GM12873 (cell line): ENCODE measurements around the gene EPM2A.

Experiments
- TF ChIP-seq, protein P1 (sequence below): IDR thresholded peaks from 2 replicates; pipeline ENCODE4 v1.5.1; 2012; ENCODE audit warnings: low read depth, mild to moderate bottlenecking, moderate library complexity, low read length, control low read depth; ENCODE audit not compliant: insufficient read depth; ENCODE audit errors: missing control alignments

Gene EPM2A

DNA sequence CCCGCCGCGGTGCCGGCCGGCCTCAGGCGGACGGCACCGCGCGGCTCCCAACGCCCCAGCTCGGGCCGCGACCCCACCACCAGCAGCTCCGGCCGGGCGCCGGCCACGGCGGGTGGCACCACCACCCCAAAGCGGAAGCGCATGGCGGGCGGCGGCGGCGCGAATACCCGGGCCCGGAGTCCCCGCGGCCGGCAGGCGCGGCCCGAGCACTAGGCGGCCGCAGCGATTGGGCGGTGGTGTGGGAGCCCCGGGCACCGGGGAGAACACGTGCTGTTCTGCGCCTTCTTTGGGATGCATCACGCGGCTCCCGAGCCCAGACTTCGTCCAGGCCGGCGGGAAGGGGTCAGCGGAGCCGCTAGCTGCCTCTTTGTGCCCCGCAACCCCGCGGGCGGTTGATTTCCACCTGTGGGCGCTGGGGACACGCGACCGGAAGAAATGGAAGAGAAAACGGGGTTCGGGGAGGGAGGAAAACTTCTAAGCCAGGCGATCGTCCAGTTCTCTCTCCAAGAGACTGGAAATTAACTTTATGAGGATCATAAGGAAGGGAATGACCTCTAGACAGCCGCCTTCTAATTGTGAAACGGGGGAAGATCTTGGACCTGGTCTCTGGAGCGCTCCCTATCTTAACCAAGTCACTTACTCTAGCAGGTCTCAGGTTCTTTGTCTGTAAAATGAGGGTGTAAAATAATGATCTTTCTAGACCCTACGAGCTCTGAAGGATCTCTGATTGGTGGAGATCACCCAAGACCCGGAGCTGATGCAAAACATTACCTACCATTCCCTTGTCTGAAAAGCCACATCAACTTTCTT lies at the start of gene EPM2A:
TSS of gene EPM2A (minus strand) at position 165 of the 810 bp plus-strand sequence. CDS start at position 143, 22 bp downstream.
- TF ChIP-seq, protein P1, sequence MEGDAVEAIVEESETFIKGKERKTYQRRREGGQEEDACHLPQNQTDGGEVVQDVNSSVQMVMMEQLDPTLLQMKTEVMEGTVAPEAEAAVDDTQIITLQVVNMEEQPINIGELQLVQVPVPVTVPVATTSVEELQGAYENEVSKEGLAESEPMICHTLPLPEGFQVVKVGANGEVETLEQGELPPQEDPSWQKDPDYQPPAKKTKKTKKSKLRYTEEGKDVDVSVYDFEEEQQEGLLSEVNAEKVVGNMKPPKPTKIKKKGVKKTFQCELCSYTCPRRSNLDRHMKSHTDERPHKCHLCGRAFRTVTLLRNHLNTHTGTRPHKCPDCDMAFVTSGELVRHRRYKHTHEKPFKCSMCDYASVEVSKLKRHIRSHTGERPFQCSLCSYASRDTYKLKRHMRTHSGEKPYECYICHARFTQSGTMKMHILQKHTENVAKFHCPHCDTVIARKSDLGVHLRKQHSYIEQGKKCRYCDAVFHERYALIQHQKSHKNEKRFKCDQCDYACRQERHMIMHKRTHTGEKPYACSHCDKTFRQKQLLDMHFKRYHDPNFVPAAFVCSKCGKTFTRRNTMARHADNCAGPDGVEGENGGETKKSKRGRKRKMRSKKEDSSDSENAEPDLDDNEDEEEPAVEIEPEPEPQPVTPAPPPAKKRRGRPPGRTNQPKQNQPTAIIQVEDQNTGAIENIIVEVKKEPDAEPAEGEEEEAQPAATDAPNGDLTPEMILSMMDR, result peak; percentile 6

DNA sequence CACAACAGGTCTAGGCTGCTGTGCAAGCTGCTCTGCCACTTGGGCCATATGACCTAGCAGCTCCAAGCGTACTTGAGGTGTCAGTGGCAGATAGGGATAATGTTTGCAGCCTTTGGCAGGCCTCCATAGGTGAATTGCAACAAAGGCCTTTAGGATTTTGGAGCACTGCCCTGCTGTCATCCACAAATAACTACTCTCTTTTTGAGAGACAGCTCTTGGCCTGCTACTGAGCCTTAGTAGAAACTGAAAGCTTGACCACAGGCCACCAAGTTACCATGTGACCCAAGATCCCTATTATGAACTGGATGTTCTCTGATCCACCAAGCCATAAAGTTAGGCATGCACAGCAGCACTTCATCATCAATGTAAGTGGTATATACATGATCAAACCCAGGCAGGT lies 49.4 kb upstream of the EPM2A start:
- TF ChIP-seq, protein P1, result no peak

DNA sequence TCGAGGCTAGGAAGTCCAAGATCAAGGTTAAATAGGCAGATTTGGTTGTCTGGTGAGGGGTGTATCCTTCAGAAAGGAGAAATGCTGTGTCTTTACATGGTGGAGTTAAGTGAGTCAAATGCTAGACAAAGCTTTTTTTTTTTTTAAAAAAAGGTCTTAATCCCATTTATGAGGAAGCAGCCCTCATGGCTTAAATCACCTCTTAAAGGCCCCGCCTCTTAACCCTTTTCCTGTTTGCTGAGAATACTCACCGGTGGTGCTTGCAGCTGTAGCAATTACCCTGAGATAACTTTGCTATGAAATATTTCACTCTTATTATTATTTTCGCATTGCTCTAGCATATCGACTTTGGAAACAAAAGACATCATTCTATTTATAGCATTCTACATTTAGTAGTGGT lies 48.5 kb upstream of the EPM2A start:
- TF ChIP-seq, protein P1, result no peak

DNA sequence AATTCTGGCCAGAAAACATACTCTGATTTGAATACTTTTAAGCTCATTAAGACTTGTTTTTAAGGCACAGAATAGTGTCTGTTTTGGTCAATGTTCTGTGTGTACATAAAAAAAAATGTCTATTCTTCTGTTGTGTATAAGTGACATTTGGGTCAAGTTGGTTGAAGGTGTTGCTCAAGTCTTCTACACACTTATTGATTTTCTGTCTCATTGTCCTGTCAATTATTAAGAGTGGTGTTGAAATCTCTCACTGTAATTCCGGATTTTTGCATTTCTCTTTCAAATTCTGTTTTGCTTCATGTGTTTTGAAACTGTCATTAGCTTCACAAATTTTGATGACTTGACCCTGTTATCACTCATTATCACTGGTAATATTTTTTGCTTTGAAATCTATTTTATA lies 37.5 kb upstream of the EPM2A start:
- TF ChIP-seq, protein P1, result no peak

DNA sequence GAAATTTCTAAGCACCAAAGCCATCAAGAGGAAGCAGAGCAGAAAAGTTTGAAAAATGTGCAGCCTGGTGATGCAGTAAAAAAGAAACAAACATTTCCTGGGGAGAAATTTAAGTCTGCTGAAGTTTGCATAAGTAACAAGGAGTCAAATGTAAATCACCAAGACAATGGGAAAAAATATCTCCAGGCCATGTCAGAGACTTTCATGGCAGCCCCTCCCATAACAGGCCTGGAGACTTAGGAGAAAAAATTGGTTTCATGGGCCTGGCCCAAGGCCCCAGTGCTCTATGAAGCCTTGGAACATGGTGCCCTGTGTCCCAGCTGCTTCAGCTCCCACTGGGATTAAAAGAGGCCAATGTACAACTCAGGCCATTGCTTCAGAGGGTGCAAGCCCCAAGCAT lies 30.1 kb upstream of the EPM2A start:
- TF ChIP-seq, protein P1, result no peak

DNA sequence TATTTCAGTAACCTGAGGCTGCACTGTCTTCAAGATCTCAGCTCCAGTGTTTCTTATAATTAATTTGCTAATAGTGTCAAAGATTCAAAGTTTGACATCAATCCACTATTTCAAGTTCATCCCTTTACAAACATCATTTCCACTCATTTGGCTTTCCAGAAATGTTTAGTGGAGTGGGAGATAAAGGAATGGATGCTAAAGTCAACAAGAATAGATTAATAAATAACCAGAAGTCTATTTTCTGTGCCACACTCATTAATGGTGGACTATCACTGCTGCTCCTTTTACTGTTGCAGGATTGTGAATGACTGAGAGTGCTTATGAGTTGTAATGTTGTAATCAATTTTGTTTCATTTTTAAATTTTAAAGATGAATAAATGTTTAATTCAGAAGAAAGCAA lies 28.4 kb upstream of the EPM2A start:
- TF ChIP-seq, protein P1, result no peak

DNA sequence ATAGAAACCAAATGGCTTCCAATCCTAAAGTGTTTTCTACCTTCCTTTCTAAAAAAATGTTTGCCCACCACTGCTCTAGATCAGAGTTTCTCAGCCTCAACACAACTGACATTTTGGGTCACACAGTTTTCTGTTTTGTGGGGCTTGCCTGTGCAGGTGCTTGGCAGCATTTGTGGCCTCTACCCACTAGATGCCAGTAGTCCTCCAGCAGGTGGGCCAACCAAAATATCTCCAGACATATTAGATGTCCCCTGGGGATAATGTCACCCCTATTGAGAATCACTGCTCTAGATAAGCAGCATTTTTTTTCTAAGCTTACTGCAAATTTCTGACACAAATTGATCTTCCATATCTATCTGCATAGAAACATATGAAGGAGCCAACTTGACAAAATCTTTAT lies 26.3 kb upstream of the EPM2A start:
- TF ChIP-seq, protein P1, result peak; percentile 54
